Spleen (tissue), 11 donors: Measurements from ENCODE around the gene MICAL3. TPM values are rescaled to one million over a fixed set of nuclear protein-coding genes. Genes with fewer than 3 reads are reported as not detected.

Experiments
- DNase-seq: peaks from one replicate; pipeline ENCODE4 v3.0.0-alpha.2; 2020
- H3K27ac ChIP-seq, 8 donors: fragments of 200-600 bp; sonication (generic) in 7 of 8; 1 replicate in 4 of 8; 2 replicates in 4 of 8; pipeline versions ENCODE4 v1.5.0 to v1.8.0; 2016 to 2021; ENCODE audit warnings: inconsistent platforms in 4 of 8, mild to moderate bottlenecking in 4 of 8, moderate library complexity in 1 of 8
- H3K27me3 ChIP-seq, 7 donors: fragments of 200-600 bp; sonication (generic) in 6 of 7; replicated peaks in 1 of 7; 1 replicate in 4 of 7; 2 replicates in 3 of 7; pipeline versions ENCODE4 v1.5.0 to v1.8.0; 2016 to 2021; ENCODE audit warnings: inconsistent platforms in 3 of 7, mild to moderate bottlenecking in 1 of 7
- H3K36me3 ChIP-seq, 6 donors: fragments of 200-600 bp; sonication (generic) in 5 of 6; 1 replicate in 4 of 6; 2 replicates in 2 of 6; pipeline versions ENCODE4 v1.5.0 to v1.8.0; 2016 to 2021; ENCODE audit warnings: inconsistent platforms in 2 of 6
- H3K4me1 ChIP-seq, 6 donors: fragments of 200-600 bp; sonication (generic) in 5 of 6; 1 replicate in 3 of 6; 2 replicates in 3 of 6; pipeline versions ENCODE4 v1.5.0 to v1.8.0; 2016 to 2021; ENCODE audit warnings: inconsistent platforms in 3 of 6
- H3K4me3 ChIP-seq, 8 donors: fragments of 200-600 bp; sonication (generic) in 7 of 8; 1 replicate in 4 of 8; 2 replicates in 4 of 8; pipeline versions ENCODE4 v1.5.0 to v1.8.0; 2016 to 2021; ENCODE audit warnings: inconsistent platforms in 4 of 8, mild to moderate bottlenecking in 4 of 8, moderate library complexity in 2 of 8
- H3K9me3 ChIP-seq, 8 donors: fragments of 200-600 bp; sonication (generic) in 7 of 8; 1 replicate in 4 of 8; 2 replicates in 4 of 8; pipeline versions ENCODE4 v1.5.0 to v1.8.0; 2016 to 2021; ENCODE audit warnings: inconsistent platforms in 4 of 8
- POLR2A ChIP-seq, 3 donors: fragments of 450-650 bp; IDR thresholded peaks; one replicate each; pipeline ENCODE4 v1.5.1; 2017; ENCODE audit warnings: antibody characterized with exemption in 3 of 3, mild to moderate bottlenecking in 1 of 3
- POLR2AphosphoS5 ChIP-seq, 3 donors: sonication (generic); formaldehyde crosslinking; IDR thresholded peaks; one replicate each; pipeline ENCODE4 v1.5.1; 2017; ENCODE audit warnings: antibody characterized with exemption in 3 of 3
- WGBS, 5 donors: extraction: QIAGEN DNeasy Blood & Tissue Kit in 3 of 5; methylation state at CpG; one replicate each; pipeline versions ENCODE4 v1.1.5 to v1.1.7; 2013 to 2018; 5-methylcytosine and 5-hydroxymethylcytosine counted together
- intact Hi-C: fragments of 100-400 bp; cut with DNase I; formaldehyde crosslinking; loops from one replicate; pipeline ENCODE4 v1.15.0; 2023; ENCODE audit warnings: low total_unique reads
- microRNA-seq, 3 donors: library from miRNA; unstranded; fragments of <30 nt; microRNA quantifications; one replicate each; pipeline versions ENCODE4 to v1.1.0, GENCODE V29; 2019 to 2020
- polyA plus RNA-seq, 3 donors: library from polyadenylated mRNA; stranded (reverse); fragments of 200-250 nt; gene quantifications; one replicate each; pipeline ENCODE4 v1.2.1, GENCODE V29; 2013
- small RNA-seq, 4 donors: library from RNA; depleted of rRNA; stranded (forward); fragments of <200 nt; gene quantifications; one replicate each; pipeline ENCODE3, GENCODE V24; 2016
- total RNA-seq, 7 donors: library from RNA; depleted of rRNA in 3 of 7; stranded (reverse); fragments of >200 nt in 3 of 7; fragmentation: NEBNext Ultra II Directional in 4 of 7; extraction: Animal tissue kit (Norgen Biotek cat#: 25700) in 4 of 7; gene quantifications; one replicate each; pipeline versions ENCODE4 v1.1.0 to v1.2.1, GENCODE V29; 2016 to 2021
- donor health status: healthy with polysubstance abuse.
- donor health status: DM: no; HTN: no; CAD: no; lungs with moderate emphysema.
- donor health status: DM: no; HTN: no; CAD: no.
- donor health status: Bipolar disorder and iron deficiency.
- donor health status: healthy.
- donor health status: DM: no; HTN: no; CAD: no.
- donor health status: DM: yes; HTN: yes; CAD: no.

Gene MICAL3
- total and polyA plus RNA-seq, 10 donors: 2.6 to 133 (median 75.2) TPM

- H3K9me3 ChIP-seq: no peaks in the 10 kb centered on the region
- WGBS, 5 donors: 91 to 99% (median 93%) methylated on average over 21 of the region's 21 CpGs
- intact Hi-C loops: no loop called here
These were observed 285.8 kb downstream of the MICAL3 start for GRCh38 chr22:17738386-17739128.

More at GRCh38 chr22:17738386-17739128, 285.8 kb downstream of the MICAL3 start:
- Histone ChIP-seq H3K27ac (no peak overlapping the region), H3K4me3 (no peak overlapping the region), H3K4me1 (peaks cover 0 to 24% (median 5%) of the 10 kb centered on the region in 6 donors), H3K36me3 (peaks cover 8 to 98% (median 62%) of the 10 kb centered on the region in 6 donors), H3K27me3 (no peaks in the 10 kb centered on the region)
- no peak for TF ChIP-seq POLR2A (IDR thresholded peaks at IDR 0.05)
- peak in 1 of 3 donors; percentile 24 for TF ChIP-seq POLR2AphosphoS5 (IDR thresholded peaks at IDR 0.05)
- no peak for DNase-seq

Small RNA genes lying within 50 kb of the gene (microRNA-seq; reads per million reads assigned to microRNA genes)
- gene MIR3198-1: 0 reads per million in 3 donors
- gene MIR648: 0 reads per million in 3 donors

Small RNA genes lying within 50 kb of the gene (small RNA-seq; reads per million reads assigned to genes)
- gene MIR3198-1 (0 reads per million in 4 donors), gene MIR648 (0 reads per million in 4 donors)

Other genes with a start within 250 kb of the MICAL3 start
- gene PEX26, start 53.4 kb upstream of the MICAL3 start, total RNA-seq: 10 to 100 TPM; 29.2 to 41.0 (median 37.4) TPM
- gene PEX26, start 53.4 kb upstream of the MICAL3 start, polyA plus RNA-seq: 10 to 100 TPM in 1 of 3 donors, 1 to 10 TPM in 2; 5.1 to 22.7 (median 7.1) TPM
- 1 to 10 TPM; 2.6 to 5.7 (median 4.7) TPM for gene TUBA8, start 86.2 kb upstream of the MICAL3 start, total RNA-seq
- gene TUBA8, start 86.2 kb upstream of the MICAL3 start, polyA plus RNA-seq: 1 to 10 TPM; 2.2 to 3.9 (median 3.7) TPM
- 10 to 100 TPM in 1 of 7 donors, 1 to 10 TPM in 6; 3.9 to 12.0 (median 8.0) TPM for gene USP18, start 125.6 kb upstream of the MICAL3 start, total RNA-seq
- 1 to 10 TPM; 3.3 to 7.8 (median 3.8) TPM for gene USP18, start 125.6 kb upstream of the MICAL3 start, polyA plus RNA-seq